HG02870 (cell line): ENCODE data around the gene TUBA4B.
"Not testable (repeated sequence)": the region's sequence is repeated elsewhere in the genome, so short reads cannot be mapped to it uniquely, and the experiment has no call there.

Experiments used
- ATAC-seq: cut with Tn5 transposase; IDR thresholded peaks from one replicate; pipeline ENCODE4 v1.9.1; 2021; ENCODE audit warnings: mild to moderate bottlenecking, moderate library complexity; ENCODE audit not compliant: unreplicated experiment

TUBA4B gene

DNA sequence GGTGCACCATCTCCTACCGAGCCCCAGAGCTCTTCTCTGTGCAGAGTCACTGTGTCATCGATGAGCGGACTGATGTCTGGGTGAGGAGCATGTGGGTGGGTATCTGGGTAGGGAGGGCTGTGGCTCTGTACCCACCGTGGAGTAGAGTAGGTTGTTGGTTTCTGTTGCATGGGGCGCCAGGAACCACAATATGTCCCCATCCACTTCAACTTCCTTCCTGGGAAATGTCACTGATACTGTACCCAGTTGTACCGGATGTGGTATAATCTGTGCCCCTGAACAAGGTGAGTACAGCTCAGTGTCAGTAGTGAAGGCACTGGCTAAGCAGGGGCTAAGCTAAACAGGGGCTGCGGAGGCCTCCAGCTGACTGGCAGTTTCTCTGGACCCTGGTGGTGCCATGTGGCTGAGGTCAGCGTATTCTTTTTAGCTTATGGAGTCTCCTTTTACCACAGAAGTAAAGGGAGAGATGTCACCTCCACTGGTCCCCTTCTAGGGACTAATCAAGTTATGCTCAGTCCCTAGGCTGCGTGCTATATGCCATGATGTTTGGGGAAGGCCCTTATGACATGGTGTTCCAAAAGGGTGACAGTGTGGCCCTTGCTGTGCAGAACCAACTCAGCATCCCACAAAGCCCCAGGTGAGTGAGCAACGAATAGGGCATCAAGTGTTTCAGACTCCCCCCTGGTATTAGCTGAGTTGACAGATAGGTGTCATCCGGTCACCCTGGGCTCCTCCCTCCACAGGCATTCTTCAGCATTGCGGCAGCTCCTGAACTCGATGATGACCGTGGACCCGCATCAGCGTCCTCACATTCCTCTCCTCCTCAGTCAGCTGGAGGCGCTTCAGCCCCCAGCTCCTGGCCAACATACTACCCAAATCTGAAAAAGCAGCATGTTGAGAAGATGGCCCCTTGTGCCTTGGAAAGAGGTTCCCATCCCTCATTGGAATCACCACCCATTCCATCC is 5.1 kb upstream of the TUBA4B start:
- no peak for ATAC-seq

DNA sequence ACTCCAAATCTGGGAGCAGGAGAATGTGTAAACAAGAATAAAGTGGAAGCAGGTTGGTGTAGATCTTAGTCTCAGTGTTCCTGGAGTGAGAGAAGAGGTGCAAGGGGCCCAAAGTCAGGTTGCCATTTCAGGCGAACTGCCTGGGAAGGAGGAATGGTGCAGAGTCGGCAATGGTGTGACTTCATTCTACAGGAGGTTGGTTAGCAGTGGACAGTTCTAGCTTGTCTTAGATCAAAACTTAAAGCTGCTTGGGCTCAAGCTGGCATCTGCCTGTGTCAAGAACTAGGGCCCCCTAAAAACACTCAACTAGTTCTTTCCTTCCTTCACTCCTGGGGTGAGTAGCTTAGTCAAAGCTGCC is 4.2 kb upstream of the TUBA4B start:
- no peak for ATAC-seq

DNA sequence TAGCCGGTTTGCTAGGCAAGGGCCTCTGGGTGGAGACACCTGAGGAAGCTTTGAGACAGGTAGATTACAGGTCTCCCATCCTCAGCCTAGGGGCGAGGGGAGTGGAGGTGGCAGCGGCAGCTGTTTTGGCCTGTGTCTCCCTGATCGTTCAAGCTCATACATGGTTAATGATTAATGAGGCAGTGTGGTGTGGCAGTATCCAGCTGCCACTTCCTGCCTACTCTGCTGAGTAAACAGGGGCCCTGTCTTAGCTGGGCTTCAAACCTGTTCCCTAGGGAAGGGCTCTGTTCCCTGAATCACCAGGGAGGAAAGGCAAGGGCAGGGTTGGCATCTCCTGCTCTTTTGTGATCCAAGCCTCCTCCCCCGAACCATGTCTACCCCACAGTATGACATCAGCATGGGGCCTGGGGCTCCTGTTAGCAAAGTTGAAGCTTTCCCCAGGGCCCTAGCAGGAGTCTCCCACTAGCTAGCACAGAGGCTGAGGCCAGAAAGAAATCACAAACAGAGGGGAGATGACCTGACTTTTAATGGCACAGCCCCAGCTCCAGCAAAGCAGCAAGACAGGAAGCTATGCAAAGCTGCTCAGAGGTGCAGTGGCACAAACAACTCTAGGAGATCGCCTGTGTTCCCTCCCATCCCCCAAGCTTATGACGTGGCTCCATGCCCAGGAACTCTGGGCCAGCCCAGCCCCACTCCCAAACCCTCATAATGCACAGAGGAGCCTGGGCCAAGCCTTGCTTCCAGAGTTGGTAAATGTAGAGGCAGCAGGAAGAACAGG is 3.7 kb upstream of the TUBA4B start:
- ATAC-seq = no peak

DNA sequence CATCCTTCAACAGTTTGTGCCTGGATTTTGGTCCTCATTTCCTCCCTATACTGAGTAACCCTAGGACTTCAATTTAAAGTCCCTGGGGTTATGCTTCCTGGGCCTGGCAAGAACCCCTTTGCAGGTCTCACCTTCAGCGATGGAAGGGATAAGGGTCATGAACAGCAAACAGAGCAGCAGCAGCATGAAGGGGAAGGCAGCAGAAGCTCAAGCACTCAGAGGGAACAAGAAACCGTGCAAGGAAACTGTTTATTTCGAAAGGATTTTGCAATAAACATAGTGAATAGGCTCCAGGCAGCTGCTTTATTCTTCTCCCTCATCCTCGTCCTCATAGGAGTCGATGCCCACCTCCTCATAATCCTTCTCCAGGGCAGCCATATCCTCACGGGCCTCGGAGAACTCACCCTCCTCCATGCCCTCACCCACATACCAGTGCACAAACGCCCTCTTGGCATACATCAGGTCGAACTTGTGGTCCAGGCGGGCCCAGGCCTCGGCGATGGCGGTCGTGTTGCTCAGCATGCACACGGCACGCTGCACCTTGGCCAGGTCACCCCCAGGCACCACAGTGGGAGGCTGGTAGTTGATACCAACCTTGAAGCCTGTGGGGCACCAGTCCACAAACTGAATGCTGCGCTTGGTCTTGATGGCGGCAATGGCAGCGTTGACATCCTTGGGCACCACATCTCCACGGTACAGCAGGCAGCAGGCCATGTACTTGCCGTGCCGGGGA is 2.8 kb upstream of the TUBA4B start:
- ATAC-seq = no peak

DNA sequence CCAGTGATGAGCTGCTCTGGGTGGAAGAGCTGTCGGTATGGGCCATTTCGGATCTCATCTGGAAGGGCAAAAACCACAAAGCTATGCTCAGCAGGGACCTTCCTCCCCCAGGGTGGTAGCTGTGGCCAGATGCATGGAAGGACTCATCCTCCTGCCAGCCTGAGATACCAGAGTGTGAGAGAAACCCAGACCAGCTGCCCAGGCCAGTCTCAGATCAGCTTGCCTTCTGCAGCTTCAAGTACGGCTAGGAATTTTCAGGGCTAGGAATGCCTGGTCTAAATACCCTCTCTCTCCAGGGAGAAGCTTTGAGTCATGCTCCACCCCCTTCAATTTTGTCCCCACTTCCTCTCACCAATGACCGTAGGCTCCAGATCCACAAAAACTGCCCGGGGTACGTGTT is 1.4 kb upstream of the TUBA4B start:
- ATAC-seq = no peak

DNA sequence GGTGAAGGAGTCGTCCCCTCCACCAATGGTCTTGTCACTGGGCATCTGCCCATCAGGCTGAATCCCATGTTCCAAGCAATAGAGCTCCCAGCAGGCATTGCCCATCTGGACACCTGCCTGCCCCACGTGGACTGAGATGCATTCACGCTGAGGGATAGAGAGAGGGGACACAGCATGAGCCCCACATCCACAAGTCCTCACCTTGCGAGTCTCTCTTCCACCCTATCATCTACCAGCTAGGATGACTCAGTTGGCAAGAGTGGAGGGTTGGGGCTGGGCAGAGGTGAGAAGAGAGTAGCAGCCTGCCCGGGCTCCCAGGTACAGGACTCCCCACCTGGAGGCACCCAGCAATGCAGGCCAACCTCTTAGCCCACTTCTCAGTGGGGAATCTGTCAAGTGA is 959 bp upstream of the TUBA4B start:
- no peak for ATAC-seq

DNA sequence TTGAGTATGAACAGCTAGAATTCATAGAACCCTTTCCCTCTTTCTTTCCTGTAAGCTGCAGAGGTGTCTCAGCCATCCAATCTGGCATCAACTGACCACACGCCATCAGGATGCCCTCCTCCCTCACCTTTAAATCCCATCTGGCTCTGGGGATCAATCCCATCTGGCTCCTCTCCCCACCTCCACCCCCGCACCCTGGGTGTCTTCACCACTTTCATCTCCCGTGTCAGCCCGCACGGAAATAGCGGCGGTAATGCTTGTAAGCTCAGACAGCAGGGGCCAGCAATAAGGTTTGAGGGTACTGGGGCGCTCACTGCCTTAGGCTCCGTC is 508 bp upstream of the TUBA4B start:
- no peak for ATAC-seq

DNA sequence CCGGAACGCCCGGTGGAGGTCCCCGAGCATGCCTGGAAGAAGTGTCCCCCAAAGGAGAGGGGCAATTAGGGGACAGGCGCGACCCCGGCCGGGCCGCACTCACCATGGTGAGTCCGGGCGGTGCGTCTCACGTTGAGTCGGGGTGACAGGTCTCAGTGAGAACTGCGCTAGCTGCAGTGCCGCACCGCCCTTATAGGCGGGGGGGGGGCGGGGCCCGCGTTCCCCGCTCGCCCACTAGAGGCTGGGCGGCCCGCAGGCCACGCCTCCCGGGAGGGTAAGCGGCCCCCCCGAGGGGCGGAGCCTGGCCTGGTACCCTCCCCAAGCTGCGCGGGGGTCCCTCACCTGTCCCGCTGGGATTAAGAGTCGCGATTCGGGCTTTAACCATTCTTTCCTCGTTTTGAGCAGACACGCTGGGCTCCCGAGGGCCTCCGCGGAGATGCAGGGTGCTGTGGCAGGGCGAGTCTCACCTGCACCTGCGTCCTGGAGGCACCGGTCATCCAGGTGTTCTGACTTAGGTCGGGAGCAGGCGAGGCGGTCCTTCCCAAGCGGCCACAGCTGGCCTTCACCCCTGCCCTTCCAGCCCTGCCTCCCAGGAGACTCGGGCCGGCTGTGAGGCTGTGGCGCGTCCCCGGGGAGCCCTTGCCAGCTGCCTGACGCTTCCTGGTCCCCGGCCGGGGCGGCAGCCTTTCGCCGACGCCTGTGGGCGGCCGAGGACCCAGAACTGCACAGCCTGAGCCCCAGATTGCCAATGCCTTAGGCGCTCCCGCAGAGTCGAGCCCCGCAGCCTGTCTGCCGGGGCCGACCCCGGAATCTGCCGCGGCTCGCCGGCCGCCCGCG is 928 bp downstream of the TUBA4B start, which contains the start of gene TUBA4A:
Gene TUBA4A, minus strand, starts transcription at position 166 of the 837 bp plus-strand sequence. Its CDS starts 60 bp downstream, at position 106.
- peak; percentile 60 for ATAC-seq

DNA sequence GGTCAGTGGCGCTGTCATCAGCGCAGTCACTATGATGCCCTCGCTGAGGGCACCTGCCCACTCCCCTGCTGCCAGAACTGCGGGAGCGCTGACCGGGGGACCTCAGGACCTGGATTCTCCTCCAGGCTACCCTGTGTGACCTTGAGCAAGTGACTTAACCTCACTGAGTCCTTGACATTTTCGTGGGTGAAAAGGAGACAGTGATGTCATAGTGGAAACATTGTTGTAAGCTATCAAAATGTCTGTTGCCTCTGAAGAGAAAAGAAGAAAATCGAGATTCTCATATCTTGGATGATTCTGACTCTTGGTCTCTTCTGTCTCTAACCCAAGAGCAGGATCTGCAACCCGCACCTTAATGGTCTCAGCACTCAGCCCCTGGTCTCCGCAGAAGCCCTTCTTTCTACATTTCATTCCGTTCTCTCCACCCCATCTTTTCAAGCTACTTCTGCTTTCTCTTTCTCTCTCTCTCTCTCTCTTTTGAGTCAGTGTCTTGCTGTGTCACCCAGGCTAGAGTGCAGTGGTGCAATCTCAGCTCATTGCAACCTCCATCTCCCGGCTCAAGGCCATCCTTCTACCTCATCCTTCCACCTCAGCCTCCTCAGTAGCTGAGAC is 1.7 kb downstream of the TUBA4B start:
- ATAC-seq = peak; percentile 23

DNA sequence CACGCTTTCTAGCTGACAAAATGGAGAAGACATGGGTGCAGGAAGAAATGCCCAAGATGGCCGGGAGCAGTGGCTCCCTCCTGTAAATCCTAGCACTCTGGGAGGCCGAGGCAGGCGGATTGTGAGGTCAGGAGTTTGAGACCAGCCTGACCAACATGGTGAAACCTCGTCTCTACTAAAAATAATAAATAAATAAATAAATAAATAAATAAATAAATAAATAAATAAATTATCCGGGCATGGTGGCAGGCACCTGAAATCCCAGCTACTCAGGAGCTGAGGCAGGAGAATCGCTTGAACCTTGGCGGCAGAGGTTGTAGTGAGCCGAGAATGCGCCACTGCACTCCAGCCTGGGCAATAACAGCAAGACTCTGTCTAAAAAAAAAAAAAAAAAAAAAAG is 5.9 kb downstream of the TUBA4B start:
- ATAC-seq = not testable (repeated sequence)

DNA sequence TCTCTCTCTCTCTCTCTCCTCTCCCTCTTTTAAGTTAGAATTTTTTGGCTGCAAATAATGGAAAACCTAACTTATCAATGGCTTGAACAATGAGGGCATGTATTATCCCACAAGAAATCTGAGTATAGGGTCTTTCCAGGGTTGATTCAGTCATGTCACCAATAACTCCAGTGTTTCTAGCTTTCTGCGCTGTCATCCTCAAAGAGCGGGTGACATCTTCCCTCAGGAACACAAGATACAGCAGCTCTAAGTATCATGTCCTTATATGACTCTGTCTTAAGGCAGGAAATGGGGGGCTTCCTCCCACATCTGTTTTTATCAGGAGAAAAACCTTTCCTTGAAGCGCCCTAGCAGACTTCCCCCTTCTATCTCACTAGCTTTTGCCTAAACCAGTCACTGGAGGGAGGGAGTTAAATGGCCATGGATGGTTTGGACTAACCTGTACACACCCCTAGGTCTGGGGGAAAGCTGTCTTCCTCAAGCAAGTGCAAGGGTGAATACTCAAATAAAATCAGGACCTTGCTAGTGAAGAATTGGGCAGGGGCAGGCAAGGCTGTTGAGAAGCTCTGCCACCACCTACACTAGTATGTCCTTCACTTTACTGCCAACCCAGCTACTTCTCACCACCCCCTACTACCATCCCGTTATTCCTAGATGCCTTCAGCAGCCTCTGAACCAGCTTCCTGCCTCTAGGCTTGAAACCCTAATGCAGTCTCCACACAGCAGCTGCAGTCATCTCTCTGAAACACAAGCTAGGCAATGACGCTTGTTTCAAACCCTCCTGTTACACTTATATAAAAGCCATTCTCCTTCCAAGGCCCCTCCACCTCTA is 8.2 kb downstream of the TUBA4B start:
- ATAC-seq = no peak

DNA sequence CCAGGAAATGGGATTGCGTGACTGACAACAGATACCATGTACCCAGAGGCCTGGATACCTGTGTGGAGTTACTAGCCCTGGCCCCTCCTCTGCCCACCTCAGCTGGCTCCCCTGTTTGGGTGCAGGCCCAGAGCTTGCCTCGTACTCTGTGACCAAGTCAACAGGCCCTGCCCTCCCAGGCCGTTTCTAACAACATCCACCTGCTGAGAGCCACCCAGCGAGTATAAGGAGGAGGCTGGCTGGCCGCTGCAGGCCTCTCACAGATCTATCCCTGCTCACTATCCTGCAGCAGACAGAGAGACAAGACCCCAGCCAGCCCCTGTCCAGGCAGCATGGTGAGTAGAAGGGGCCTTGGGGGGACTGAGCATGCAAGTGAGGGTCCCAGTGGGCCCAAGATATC is 13.2 kb downstream of the TUBA4B start:
- no peak for ATAC-seq

DNA sequence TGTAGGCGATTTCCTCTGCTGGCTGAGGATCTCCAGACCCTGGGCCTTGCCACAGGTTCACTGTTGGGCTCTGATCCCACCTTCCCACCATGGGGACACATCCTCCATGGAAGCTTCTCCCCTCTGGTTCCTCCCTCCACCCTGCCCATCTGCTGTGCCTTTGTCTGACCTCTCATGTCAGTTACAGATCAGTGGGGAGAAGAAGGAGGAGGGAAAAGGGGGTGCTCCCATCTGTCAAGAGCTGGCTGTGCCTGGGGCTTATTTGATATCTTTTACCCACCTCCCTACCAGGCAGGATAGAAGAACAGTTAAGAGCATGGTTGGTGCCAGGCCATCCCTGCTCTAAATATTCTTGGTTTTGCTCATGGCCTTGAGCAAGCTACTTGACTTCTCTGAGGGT is 13.8 kb downstream of the TUBA4B start:
- ATAC-seq = no peak

DNA sequence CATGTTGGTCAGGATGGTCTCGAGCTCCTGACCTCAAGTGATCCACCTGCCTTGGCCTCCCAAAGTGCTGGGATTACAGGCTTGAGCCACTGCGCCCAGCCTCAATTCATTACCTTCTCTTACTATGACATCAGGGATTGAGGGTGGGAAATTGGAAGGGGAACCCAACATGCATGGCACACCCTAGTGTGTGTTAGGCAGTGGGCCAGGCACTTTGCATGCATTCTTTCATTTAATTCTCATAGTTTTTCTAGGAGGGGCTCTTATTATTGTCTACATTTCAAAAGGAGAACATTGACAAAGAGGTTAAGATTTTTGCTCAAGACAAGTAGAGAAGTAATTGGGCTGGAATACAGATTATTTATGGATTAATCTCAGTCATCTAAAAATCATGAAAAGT is 15.3 kb downstream of the TUBA4B start:
- no peak for ATAC-seq

DNA sequence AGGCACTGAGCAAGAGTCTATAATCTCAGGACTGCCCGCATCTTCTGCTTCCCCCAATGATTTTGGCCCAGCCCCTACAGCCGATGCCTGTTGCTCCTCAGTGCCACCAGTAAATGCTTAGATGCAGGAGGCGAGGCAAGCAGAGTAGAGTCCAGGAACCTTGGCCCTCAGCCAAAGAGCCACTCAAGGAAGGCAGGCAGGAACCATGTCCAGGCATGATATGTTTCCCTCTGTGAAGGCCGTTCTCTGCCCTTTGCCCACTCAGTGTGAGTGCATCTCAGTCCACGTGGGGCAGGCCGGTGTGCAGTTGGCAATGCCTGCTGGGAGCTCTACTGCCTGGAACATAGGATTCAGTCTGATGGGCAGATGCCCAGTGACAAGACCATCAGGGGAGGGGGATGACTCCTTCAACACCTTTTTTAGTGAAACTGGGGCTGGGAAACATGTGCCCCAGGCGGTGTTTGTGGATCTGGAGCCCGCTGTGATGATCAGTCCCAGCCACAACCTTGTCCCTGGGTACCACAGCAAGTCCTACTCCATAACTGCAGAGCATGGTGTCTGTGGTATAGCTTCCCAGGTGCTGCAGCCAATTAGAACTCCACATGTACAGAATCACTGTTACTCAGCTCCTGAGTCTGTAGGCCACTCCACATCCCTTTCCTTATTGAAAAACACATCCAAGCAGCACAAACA is 16.5 kb downstream of the TUBA4B start:
- ATAC-seq = no peak

DNA sequence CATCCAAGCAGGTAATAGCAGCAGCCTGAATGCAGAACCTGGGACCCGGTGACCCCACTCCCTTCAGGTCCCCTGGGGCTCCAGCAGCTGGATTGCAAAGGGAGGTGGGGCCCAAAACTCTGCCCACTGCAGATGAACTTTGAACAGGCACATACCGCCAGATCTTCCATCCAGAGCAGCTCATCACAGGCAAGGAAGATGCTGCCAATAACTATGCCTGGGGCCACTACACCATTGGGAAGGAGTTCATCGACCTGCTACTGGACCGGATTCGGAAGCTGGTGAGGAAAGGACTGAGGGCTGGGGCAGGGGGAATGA is 17.0 kb downstream of the TUBA4B start:
- no peak for ATAC-seq

DNA sequence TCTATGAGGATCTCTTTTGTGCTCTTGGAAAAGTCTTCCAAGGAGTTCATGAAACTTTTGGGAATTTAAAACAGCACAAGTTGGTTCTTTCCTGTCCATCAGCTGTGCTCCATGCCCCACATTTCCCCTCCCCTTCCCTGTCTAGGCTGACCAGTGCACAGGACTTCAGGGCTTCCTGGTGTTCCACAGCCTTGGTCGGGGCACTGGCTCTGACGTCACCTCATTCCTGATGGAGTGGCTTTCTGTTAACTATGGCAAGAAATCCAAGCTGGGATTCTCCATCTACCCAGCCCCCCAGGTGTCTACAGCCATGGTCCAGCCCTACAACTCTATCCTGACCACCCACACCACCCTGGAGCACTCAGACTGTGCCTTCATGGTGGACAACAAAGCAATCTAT is 18.0 kb downstream of the TUBA4B start:
- no peak for ATAC-seq

DNA sequence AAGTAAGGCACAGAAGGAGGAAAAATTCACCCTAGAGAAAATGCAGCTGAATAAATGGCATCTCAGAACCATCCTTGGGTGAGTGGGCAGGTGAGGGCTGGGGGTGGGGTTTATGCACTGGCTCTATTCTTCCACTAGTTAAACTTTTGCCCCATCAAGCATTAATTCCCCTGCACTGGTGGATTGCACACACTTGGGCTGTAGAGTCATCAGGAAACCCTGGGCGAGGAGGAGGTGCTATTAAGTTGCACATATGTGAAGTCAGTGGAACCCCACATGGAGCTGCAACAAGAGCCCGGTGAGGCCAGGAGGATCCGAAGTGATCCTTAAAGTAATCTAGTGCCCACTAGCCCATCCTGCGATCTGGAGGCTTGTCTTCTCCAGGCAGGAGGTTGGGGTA is 19.3 kb downstream of the TUBA4B start:
- no peak for ATAC-seq

DNA sequence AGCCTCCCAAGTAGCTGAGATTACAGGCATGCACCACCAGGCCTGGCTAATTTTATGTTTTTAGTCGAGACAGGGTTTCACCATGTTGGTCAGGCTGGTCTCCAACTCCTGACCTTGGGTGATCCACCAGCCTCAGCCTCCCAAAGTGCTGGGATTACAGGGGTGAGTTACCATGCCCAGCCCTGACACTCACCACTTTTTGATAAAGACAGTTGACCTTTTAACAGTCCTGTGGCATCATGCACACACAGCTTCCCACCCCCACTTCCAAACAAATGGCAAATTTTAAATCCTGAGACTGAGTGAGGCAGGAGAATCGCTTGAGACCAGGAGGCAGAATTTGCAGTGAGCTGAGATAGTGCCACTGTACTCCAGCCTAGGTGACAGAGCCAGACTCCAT is 20.0 kb downstream of the TUBA4B start:
- ATAC-seq = no peak
